ENCODE results near the gene RREB1. TPM values are rescaled to one million over a fixed set of nuclear protein-coding genes. Genes with fewer than 3 reads are reported as not detected.

RREB1 gene
- total RNA-seq, 2 donors from 2014 or later, result 58.4 to 71.0 TPM

- Histone ChIP-seq H3K9me3 (no peaks in the 10 kb centered on the region), H3K4me1 (replicated peaks) (peaks cover 18% of the 10 kb centered on the region), H3K27ac (peak overlapping the region in 1 of 2 donors; percentile 18), H3K27me3 (replicated peaks; ENCODE audit: insufficient read depth) (no peaks in the 10 kb centered on the region), H3K36me3 (no peaks in the 10 kb centered on the region), H3K4me3 (no peak overlapping the region)
- 54% methylated on average over 3 of the region's 3 CpGs for WGBS
- intact Hi-C loops (cut with DNase I), result no loop called here
- no peak for DNase-seq (ENCODE audit: low spot score)
- no peak for TF ChIP-seq CTCF (IDR thresholded peaks at IDR 0.05)
- TF ChIP-seq POLR2AphosphoS5 (IDR thresholded peaks at IDR 0.05), result no peak
- no peak for TF ChIP-seq POLR2A (IDR thresholded peaks at IDR 0.05)
Measured at GRCh38 chr6:7194657-7195056, 86.9 kb downstream of the RREB1 start.

DNA sequence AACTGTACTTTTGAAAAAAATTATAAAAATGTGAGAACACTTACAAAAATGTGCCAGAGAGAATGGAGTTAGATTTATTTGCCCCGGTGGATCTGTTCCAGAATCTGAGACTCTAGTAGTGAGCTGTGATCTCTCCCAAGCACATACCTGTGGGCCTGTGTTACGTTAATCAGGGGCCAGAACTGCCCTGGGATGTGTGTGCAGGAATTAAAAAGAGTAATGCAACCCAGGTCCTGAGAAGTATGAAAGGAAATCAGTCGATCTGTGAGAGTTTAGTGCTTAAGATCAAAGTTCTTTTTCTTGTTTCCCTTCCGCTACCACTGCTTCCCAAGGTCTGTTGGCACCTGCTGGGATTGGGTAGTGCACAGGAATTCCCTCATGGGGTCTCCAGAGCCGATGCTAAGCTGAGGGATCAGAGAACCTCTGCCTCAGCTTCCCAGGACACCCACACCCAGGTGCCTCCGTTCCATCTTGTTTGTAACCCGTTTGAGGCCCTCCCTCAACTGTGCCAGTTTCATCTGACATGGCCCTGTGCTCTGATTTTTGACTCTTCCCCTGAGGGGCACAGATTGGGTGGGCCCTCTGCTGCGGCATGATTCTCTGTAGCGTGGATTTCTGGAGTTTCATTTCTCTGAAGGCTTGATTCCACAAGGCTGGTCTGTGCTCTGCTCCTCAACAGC lies 87.7 kb downstream of the RREB1 start:
- TF ChIP-seq POLR2AphosphoS5 (IDR thresholded peaks at IDR 0.05) (no peak), CTCF (IDR thresholded peaks at IDR 0.05) (no peak), POLR2A (IDR thresholded peaks at IDR 0.05) (no peak)
- Histone ChIP-seq H3K4me1 (replicated peaks) (peaks cover 18% of the 10 kb centered on the region), H3K27ac (peak overlapping the region; percentile 35 to 40), H3K36me3 (no peaks in the 10 kb centered on the region), H3K27me3 (replicated peaks; ENCODE audit: insufficient read depth) (no peaks in the 10 kb centered on the region), H3K9me3 (no peaks in the 10 kb centered on the region), H3K4me3 (no peak overlapping the region)
- DNase-seq (ENCODE audit: low spot score), result no peak
- intact Hi-C loops (cut with DNase I), result no loop called here
- WGBS, result 59% methylated on average over 9 of the region's 9 CpGs

- Histone ChIP-seq H3K4me1 (replicated peaks) (peaks cover 18% of the 10 kb centered on the region), H3K9me3 (no peaks in the 10 kb centered on the region), H3K27ac (peak overlapping the region; percentile 35 to 40), H3K27me3 (replicated peaks; ENCODE audit: insufficient read depth) (no peaks in the 10 kb centered on the region), H3K4me3 (no peak overlapping the region), H3K36me3 (no peaks in the 10 kb centered on the region)
- intact Hi-C loops (cut with DNase I), result no loop called here
- DNase-seq (ENCODE audit: low spot score), result no peak
- 16% methylated on average over 7 of the region's 7 CpGs for WGBS
- TF ChIP-seq POLR2A (IDR thresholded peaks at IDR 0.05), result no peak
- no peak for TF ChIP-seq POLR2AphosphoS5 (IDR thresholded peaks at IDR 0.05)
- TF ChIP-seq CTCF (IDR thresholded peaks at IDR 0.05), result no peak
Measured at GRCh38 chr6:7196019-7196402, 88.2 kb downstream of the RREB1 start.

DNA sequence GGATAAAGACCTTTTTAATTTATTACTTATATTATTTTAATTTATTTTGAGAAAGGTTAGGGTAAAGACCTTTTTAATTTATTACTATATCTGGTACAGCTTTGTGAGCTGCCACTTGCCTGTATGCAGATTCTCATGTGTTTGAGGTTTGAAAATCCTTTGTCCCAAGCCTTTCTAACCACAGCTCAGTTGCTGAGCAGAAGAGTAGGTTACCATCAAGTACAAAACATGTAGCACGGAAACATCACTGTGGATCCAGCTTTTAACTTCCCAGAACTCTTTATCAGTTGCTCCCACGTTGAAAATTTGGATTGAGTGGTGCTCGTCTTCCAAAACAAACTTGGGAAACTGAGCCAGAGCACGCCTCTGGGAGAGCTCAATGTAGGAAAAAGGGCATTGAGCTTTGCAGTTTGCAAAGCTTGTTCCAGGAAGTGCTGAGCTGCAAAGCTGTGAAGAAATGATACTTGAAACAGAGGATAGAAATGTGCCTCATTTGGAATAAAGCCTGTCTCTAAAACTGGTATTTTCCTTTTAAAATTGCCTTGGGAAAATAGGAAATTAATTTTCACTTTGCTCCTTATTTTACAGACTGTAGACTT lies 89.0 kb downstream of the RREB1 start:
- 82% methylated on average over 4 of the region's 4 CpGs for WGBS
- H3K36me3 ChIP-seq, result no peaks in the 10 kb centered on the region
- no peaks in the 10 kb centered on the region for H3K9me3 ChIP-seq
- no peak for DNase-seq (ENCODE audit: low spot score)
- intact Hi-C loops (cut with DNase I), result no loop called here
- H3K27ac ChIP-seq, result no peak overlapping the region
- peaks cover 21% of the 10 kb centered on the region for H3K4me1 ChIP-seq (replicated peaks)
- no peak overlapping the region for H3K4me3 ChIP-seq
- no peaks in the 10 kb centered on the region for H3K27me3 ChIP-seq (replicated peaks; ENCODE audit: insufficient read depth)
- TF ChIP-seq POLR2AphosphoS5 (IDR thresholded peaks at IDR 0.05) (no peak), CTCF (IDR thresholded peaks at IDR 0.05) (no peak), POLR2A (IDR thresholded peaks at IDR 0.05) (no peak)

DNA sequence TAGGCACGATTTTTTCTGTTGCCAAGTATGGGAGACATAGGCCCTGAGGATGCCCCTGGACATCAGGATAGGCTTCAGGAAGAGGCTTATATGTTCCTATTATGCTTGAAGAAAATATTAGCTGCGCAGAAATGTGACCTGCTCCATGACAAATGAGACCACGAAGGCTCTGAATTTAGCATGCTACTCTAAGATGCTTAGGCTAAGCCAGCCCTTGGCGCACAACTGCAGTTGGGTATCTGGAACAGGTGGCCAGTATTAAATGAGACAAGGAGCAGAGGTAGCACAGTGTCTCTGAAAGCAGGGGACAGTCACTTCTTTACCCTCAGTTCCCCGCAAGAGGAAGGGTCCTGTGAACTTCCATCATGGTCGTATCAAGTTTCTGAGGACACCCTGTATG lies 90.0 kb downstream of the RREB1 start:
- H3K4me3 ChIP-seq, result no peak overlapping the region
- H3K27me3 ChIP-seq (replicated peaks; ENCODE audit: insufficient read depth), result no peaks in the 10 kb centered on the region
- WGBS, result 97% methylated on average over 6 of the region's 6 CpGs
- no peak overlapping the region for H3K27ac ChIP-seq
- TF ChIP-seq POLR2AphosphoS5 (IDR thresholded peaks at IDR 0.05) (no peak), POLR2A (IDR thresholded peaks at IDR 0.05) (no peak), CTCF (IDR thresholded peaks at IDR 0.05) (no peak)
- no peaks in the 10 kb centered on the region for H3K36me3 ChIP-seq
- DNase-seq (ENCODE audit: low spot score), result no peak
- no peaks in the 10 kb centered on the region for H3K9me3 ChIP-seq
- intact Hi-C loops (cut with DNase I), result no loop called here
- peaks cover 22% of the 10 kb centered on the region for H3K4me1 ChIP-seq (replicated peaks)

Measured in prostate gland (tissue), 2 donors.